OCI-LY3 (cell line): ENCODE measurements around the gene MBOAT1.

ENCODE experiments used
- CTCF ChIP-seq: fragments of 200-600, 300-600 bp; sonication (generic); IDR thresholded peaks from 2 replicates; pipeline ENCODE4 v1.5.1; 2014; ENCODE audit warnings: antibody characterized with exemption, low read length, low read depth
- EZH2phosphoT487 ChIP-seq: fragments of 200-600 bp; shearing (Covaris generic); IDR thresholded peaks from 2 replicates; pipeline ENCODE4 v1.6.1; 2018; ENCODE audit warnings: antibody characterized with exemption, mixed run types, low read depth

- TF ChIP-seq EZH2phosphoT487 (no peak), CTCF (no peak)
Observed at GRCh38 chr6:20102397-20103073, 109.7 kb downstream of the MBOAT1 start.
